NCI-H748 (cell line): ENCODE results near the gene MAP2.
"Not testable (repeated sequence)": the region's sequence is repeated elsewhere in the genome, so short reads cannot be mapped to it uniquely, and the experiment has no call there.

ENCODE experiments used
- DNase-seq: peaks from one replicate; lab custom pipeline; 2025; ENCODE audit not compliant: unreplicated experiment; lab: John Stamatoyannopoulos, UW

MAP2 gene

GRCh38 chr2:209473930-209474419 lies 50.1 kb downstream of the MAP2 start:
- peak; percentile 11 for DNase-seq

GRCh38 chr2:209474960-209475359 lies 51.1 kb downstream of the MAP2 start:
- no peak for DNase-seq

DNA sequence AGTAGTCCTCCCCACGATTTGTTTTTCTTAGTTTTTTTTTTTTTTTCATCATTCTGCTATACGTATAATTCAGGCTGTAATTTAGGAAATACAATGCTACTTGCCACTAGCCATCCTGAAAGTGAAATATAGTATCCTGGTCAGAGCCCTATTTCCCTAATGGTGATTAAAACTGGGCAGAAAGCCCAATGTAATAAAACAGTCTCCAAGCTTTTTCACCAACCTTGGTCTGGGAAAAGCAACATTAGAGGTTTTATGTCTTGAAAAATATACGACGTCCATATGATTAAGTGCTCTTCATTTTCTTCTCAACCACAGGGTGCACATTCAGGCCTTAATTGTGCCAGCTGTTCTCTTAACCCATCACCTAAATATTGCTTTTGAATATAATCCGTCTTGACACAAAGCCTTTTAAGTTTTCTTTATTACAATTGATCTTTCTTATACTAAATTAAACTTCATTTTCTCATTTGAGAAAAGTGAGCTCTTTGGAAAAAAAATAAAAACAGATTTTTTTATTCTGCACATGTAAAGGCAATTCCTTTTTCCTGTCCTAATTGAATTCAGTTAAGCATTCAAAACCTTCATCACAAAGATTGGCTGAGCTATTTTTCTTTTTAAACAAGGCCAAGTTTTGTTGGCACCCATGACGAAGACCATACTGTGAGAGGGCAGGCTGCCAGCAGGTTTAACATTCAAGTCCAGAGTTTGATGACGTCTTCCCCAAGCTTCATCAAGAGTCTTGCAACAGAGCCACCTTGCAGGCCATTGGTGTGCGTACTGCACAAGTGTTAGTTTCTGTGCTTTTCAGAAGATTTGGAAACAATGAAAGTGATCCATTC lies 52.7 kb downstream of the MAP2 start:
- DNase-seq, result peak; percentile 98

- DNase-seq, result not testable (repeated sequence)
These were observed 68.4 kb downstream of the MAP2 start for GRCh38 chr2:209492296-209492695.

GRCh38 chr2:209495068-209495620 lies 71.3 kb downstream of the MAP2 start:
- DNase-seq, result not testable (repeated sequence)

GRCh38 chr2:209495855-209496585 lies 72.2 kb downstream of the MAP2 start:
- peak; percentile 96 for DNase-seq

DNA sequence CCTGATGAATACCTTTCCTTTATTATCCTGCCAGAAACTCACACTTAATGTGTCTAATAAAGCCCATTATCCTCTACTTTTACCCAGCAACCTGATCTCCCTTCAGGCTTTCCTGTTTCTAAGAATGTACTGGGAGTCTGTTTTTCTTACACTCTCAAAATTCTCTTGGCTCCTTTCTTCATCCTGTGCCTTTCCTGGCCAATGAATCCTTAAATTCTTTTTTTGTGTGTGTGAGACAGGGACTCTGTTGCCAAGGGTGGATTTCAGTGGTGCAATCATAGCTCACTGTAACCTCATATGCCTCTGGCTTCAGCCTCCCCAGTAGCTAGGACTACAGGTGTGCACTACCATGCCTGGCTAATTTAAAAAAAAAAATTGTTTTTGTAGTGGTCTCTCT lies 72.7 kb downstream of the MAP2 start:
- no peak for DNase-seq

DNA sequence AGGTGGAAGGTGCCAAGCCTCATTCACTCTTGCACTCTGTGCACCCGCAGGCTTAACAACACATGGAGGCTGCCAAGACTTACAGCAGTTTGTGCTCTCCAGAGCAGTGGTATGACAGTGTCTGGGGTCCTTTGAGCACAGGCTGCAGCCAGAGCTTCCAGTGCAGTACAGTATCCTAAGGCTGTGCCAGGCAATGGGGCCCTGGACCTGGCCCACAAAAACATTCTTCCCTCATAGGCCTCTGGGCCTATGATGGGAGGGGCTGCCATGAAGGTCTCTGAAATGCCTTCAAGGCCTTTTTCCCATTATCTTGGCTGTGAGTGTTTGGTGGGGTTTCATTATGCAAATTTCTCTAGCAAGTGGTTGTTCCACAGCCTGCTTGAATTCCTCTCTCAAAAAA lies 74.8 kb downstream of the MAP2 start:
- DNase-seq, result no peak

DNA sequence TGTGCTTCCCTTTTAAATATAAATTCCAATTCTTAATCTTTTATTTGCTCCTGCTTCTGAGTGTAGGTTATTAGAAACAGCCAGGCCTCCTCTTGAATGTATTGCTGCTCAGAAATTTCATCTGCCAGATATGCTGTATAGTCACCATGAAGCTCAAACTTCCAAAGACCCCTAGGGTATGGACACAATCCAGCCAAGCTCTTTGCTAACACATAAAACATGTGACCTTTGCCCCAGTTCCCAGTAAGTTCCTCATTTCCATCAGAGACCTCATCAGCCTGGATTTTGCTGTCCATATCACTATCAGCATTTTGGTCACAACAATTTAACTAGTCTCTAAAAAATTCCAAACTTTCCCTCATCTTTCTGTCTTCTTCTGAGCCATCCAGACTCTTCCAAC lies 75.2 kb downstream of the MAP2 start:
- DNase-seq, result no peak

DNA sequence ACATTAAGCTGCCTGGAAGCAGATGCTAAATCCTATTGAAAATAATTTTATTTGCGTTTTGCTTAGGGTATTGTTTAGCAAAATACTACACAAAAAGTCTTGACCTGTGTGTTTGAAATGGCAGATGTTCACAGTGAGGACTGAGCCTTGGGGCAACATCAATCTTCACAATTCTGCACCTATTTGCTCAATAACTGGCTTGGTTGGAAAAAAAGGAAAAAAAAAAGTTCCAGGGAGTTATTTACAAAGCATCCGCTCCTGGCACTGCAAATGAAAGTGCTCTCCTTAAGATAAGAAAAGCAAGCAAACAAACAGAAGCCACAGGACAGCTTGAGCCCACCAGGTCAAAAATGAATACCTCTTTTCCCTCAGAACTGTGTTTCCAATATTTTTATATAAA lies 77.7 kb downstream of the MAP2 start:
- peak; percentile 64 for DNase-seq

DNA sequence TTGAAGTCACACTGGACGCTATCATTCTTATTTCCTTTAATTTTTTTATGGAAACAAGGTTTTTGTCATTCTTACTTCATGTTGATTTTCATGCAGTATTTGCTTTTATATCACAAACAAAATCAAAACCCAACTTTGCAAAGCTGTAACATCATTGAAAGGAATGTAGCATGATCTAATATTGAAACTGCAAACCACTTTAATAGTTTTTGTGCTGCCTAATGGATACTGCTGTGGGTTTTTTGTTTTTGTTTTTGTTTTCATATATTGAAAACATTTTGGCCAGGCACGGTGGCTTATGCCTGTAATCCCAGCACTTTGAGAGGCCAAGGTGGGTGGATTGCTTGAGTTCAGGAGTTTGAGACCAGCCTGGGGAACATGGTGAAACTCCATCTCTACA lies 81.6 kb downstream of the MAP2 start:
- DNase-seq, result no peak

DNA sequence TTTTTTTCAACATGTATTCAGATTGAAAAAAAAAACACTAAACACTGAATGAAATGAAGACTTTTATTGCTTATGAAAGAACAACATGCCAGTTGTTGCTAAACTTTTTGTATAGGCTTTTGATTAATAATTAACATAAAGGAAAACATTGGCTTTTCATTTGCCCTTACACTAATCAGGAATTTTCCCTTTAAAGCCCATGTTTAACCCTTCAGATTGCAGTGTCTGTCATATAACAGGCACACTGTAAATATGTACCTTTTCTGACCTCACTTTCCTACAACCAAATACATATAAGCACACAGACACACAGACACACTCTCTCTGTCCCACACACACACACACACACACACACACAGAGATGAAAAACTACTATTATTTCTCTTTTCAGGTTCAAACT lies 84.4 kb downstream of the MAP2 start:
- no peak for DNase-seq

- DNase-seq, result no peak
These were observed 87.8 kb downstream of the MAP2 start for GRCh38 chr2:209511637-209512036.

GRCh38 chr2:209512971-209513370 lies 89.1 kb downstream of the MAP2 start:
- DNase-seq, result no peak

GRCh38 chr2:209517436-209517835 lies 93.6 kb downstream of the MAP2 start:
- no peak for DNase-seq

- no peak for DNase-seq
These were observed 95.4 kb downstream of the MAP2 start for GRCh38 chr2:209519271-209519670.

GRCh38 chr2:209519906-209520305 lies 96.1 kb downstream of the MAP2 start:
- peak; percentile 95 for DNase-seq

GRCh38 chr2:209523041-209523740 lies 99.3 kb downstream of the MAP2 start:
- peak; percentile 37 for DNase-seq

DNA sequence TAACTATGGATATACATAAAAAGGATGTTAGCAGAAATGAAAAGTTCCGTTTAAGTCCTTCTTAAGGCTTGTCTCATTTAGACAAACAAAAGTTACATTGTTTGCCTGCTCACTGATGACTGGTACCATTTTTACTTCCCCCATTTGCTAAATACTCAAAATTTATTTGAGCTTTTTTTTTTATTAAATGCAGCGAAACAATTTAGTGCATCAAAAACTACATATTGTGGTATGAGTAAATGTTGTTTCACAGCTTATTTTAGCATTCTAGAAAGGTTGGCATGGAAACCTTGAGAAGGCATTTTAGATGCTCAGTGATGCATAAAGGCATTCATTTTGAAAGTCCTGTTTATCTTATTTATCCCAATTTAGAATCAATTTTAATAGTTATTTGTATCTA lies 100.0 kb downstream of the MAP2 start:
- peak; percentile 53 for DNase-seq

DNA sequence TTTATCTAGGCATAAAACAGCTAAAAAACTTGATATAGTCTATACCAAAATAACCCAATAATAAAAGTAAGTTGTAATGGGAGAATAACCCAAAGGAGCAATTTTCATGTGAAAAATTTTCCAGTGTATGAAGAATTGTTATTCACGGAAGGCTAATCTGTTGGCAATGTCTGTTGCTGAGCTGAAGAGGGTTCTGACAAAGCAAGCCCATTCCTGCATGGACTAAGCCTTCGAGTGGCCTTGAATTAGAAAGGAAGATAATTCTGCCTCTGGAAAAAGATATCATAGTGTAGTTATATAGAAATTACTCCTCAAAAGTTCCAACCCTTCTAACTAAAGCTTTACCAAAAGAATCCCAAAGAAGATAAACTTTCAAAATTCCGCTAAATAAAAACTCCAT lies 101.5 kb downstream of the MAP2 start:
- no peak for DNase-seq

GRCh38 chr2:209525834-209526281 lies 102.0 kb downstream of the MAP2 start:
- DNase-seq, result no peak
